GM04503 (cell line): ENCODE data around the gene CSRNP3.
"Not testable (repeated sequence)": the region's sequence is repeated elsewhere in the genome, so short reads cannot be mapped to it uniquely, and the experiment has no call there.

ENCODE experiments used
- DNase-seq: peaks from one replicate; pipeline ENCODE4 v3.0.0-alpha.2; 2012; ENCODE audit warnings: low read depth

The CSRNP3 gene

DNA sequence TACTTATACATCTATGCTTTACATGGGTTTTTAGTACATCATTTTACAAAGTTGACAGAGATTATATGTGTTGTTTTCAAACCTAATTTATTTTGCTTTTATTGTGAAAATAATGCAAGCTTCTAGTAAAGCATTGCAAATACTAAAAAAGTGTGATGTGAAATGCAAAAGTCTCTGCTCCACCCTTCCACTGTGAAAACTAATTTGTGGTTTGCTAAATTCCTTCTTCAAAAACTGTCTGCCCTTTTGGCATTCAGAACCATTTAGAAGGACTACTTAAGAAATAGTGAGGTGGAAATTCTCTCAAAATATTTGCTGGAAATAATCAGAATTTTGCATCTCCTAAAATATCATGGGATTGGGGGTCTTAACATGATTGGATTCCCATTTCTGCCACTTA is 78.4 kb downstream of the CSRNP3 start:
- no peak for DNase-seq

DNA sequence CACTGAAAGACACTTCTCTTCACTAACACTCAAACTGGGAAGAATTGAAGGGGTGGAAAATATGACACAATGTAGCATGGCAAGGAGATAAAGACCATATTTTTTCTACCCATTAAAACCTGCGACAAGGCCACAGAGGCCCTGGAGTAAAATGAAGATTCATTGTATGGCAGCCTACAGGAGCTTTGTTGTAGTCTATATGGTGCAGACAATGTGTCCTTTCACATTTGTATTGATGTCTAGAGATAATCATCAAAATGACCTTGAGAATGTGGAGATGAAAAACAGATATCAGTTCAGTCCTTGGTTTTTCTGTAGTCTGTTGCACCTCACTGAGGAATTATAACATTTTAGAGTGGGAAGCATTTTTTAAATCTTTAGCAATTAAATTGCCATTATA is 80.1 kb downstream of the CSRNP3 start:
- no peak for DNase-seq

DNA sequence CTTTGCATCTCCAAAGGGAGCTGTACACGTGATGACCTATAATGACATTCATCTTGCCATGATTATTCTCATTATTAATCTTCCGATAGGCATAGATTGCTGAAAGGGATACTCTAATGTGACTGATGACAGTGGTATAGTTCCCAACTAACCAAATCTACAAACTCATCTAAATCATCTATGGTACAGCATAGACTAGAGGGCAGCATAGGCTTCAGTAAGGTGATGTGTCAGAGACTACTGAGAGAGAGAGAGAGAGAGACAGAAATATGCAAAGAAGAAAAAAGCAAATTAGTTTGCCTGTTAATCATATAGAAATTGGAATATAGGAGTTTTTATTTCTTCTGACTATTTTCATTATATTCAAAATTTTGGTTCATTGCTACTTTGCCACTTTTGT is 89.3 kb downstream of the CSRNP3 start:
- no peak for DNase-seq

DNA sequence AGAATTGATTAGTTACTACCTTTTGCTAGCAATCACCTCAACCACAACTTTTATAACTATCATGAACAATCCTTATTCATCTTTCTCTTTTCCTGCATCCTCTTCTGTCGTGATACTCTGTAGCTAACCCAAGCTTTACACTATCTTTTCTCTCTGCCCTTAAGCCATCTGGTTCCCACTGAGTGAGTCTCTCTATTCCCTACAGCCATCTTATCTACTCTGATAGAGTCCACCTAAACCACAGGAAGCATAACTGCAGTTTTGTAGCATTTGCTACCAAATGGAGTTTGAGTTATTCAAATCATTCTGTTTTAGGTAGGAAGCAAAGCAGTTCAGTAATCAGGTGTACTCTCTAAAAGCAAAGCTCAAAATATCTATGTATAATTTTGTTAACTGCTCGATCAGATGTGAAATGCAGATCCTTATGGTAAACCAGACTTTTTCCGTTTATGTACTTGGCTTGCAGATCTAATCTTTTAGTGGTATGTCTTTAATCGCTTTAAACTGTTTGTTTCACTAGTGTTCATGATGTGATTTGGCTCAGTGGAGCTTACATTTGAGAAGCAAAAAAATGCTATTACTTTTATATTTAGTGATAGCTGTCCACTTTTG is 91.0 kb downstream of the CSRNP3 start:
- DNase-seq = no peak

DNA sequence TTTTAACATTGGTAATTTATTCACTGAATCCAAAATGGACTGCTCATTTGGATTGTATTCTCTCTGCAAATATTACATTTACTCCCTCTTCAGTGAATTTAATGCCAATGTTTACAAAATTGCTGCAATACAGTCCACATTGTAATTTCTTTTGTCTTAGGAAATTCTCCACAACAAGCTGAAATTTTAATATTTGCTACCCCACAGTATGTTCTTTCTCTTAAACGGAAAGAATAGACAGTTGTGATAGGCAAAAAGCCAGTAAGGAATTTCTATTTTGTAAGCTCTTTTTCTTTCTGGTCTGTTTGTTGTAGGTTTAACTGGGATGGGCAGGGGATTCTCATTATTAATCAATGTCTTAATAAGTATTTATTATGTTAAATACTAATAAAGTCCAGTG is 92.0 kb downstream of the CSRNP3 start:
- DNase-seq = no peak

DNA sequence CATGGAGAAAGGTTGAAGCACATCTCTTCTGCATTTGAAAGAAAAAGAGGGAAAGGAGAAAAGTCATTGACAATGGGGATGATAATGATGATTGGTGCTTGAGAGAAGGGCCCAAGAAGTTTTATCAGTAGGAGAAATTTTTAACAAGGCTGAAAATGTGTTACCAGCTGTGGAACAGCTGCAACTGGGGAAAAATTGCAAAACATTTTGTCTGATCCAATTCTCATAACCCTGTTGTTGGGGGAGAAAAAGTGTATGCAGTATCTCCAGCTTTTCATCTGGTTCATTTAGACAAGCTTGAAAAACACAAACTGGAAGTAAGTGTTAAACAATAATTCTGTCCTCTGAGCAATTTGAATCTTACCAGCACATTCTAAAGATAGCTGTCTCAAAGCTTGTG is 92.7 kb downstream of the CSRNP3 start:
- DNase-seq = no peak

DNA sequence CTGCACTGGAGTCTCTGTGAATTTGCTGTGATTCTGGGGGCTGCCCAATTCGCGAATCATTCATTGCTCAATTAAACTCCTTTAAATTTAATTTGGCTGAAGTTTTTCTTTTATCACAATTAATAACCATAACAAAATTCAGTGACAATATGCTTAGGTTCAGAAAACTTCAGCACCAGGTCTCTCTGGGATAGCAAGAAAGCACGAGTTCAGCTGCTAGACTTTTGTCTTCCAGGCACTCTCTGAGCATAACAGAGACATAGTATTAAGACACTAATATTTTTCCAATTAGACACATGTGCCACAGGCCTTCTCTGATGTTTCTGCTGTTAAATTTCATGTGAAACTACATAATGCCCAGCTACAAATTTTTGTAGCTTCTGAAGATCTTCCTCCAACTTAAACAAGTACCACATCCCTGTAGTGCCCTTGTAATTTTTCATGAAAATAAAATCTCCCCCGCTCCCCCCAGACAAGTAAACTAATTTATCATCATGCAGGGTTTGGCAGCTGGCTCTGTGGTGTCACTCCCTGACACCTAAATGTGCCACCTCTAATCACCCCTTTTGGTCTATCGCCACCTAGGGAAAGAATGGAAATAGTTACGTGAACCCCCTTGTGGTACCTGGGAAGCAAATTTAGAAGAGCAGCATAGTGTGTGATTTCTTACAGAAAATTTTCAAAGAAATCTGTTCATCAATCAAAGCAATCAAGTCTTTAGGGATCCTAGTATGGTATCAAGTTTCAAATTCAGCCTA is 94.1 kb downstream of the CSRNP3 start:
- no peak for DNase-seq

DNA sequence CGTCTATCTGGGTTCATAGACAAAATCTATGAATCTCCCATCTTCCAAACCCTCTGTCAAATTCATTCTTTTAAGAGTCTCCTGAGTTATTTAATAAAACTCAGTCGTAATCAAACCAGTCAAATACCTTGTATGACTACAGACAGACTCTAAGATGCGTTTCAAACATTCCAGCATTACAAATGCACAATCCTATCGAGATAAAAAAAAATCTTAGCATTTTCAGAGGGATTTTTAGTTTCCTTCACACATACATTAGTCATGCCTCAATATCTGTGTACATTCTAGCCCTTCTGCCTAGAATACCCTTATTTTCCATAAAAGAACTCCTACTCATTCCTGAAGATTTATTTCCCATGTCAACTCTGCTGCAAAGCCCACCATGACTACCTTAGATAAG is 96.5 kb downstream of the CSRNP3 start:
- DNase-seq = no peak

DNA sequence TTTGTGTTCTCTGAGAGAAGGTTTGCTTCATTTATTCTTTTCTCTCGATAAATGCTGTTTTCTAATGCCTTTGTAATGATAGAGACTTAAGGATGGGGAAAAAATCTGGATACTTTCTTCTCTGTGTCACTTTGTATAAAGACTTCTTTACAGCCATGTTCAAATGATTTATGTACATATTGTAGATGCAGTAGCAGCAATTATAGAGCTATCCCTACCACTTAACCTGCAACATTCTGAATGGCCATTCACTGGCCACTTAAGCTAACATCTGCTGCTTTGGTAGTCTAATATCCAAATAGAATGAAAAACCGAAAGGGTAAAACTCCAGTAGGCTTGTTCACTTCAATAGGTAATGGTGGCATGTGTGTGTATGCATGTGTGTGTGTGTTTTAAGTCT is 97.8 kb downstream of the CSRNP3 start:
- DNase-seq = no peak

DNA sequence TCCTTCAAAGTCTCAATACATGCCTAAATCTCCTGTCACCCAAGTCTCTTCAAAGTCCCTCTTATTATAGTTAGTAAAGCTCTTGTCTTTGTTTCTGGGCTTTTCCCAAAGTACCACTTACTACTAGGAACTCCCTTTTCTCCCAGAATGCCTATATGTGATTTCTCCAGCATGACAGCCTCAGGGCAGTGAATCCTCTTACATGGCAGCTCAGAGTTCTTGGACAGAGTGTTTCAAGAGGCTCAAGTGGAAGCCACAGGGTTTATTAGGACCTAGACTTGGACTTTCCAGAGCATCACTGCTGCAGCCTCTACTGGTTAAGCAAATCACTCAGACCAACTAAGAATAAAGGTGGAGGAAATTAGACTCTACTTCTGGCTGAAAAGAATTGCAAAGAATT is 98.9 kb downstream of the CSRNP3 start:
- DNase-seq = no peak

DNA sequence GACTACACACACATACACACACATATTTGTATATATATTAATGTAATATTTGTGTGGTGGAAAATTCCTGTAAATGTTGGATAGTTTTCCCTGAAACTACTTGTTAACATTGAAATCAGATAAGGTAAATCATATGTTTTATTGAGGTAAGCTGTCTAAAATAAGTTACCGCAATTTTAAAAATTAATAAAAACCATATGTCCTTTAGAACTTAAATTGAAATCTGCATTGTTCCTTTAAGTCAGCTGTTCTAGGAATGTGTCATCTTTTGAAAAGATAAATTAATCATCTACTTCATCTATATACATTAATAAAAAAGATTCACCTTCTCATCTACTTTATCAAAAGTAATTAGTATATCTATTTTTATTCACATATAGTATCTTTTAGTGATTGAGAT is 102.0 kb downstream of the CSRNP3 start:
- DNase-seq = no peak

DNA sequence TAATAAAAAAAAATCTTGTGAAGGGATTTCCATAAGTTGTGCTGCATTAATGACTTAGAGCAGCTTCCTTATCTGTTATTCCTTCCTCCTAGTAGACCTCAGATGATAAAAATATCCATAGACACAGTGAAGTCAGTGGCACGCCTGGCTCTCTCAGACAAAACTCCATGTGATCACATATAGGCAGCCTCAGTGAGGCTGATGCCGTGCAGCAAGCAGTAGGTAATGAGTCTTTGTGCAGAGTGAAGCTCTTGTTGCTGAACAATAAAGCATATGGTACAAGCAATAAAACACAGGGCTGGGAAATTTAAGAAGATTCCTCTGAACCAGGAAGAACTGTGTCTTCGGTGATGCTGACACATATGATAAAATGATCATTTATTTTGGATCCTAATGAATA is 102.7 kb downstream of the CSRNP3 start:
- no peak for DNase-seq

DNA sequence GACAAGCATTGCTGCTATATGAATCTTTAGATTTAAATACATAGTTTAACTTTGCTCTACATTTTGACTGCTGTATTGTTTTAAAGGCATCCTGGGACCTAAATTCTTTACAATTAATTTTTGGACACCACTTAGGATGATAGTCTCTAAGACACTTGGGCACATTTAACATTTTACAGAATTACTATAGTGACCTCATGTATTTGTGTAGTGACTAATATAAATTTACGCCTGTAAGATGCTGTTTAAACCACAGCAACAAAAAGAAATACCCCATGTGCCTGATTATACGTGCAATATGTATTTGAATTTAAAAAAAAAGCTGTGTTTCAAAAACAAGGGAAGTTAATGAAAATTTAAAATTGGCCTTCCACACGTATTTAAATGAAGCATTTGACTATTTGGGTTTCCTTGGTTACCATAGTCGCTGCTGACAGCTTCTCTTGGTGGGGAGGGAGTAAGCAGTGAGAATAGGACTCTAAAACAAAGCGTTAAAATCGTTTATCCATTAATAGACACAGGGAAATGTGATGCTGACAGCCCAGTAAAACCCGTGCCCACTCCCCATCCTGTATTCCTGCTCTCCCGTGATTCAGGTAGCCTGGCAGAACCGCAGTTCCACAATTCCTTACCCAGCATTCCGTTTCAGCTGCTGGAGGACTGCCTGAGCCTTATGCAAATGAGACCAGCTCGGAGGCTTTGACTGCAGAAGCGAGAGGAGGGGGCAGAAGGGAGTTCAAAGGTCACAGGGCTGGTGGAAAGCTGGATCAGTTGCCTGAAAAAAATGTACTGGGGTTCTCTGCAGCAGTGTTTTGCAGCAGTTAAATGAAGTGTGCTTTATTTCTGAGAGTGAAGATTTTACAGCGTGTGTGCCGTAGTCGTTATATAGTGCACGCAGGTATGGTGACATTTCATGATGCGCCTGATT is 104.3 kb downstream of the CSRNP3 start:
- DNase-seq = no peak

DNA sequence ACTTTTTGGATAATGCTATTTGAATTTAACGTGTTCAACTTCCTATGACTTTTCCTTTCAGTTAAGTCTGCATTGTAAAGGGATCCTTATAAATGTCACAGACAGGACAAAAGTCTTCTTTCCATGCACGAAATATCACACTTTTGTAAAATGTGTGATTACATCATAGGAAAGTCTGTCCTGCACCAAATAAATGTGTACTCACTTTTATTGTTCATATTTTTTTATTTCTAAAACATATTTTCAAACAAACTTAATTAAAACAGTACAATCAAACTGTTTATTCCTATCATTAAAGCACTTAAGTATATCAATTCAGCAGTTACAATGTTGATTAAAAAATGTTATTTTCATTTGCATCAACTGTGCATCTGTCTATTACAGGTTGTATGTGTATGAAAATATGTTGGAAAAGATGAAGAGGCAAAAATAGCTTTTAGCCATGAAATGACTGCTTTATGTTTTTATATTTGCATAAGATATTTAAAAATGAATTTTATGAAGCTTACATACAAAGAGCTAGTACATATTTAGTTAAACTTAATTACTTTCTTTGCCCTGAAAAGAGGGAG is 105.6 kb downstream of the CSRNP3 start:
- DNase-seq = no peak

DNA sequence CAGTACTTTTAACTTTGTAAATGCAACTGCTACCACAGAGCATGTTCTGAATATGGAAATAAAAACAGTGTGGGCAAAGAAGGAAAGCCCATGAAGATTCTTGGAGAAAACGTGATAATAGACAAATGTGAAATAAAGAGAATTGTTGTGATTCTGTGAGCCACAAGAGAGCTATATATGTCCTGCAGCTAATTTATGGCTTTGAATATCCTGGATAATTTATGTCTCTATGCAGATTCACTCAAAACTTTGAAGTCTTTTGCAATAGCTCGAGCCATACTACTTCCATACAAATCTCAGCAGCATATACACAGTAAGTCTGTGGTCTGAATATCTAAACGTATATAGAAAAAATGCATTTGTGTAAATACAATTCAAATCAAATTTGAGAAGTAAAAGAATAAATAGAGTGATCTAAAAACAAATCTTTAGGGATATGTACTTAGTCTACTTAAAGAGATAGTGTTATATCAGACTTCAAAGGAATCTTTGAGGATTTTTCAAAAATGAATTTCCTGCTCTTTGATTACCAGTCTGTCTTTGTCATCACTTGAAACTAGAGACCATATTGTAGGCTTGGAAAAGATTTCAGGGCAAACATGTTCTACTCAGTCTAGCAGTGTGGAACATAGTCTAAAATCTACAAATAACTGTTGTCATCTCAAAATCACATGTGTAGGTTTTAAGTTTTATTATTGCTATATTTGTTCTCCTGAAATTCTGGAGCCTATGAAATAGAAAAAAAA is 107.1 kb downstream of the CSRNP3 start:
- DNase-seq = no peak

DNA sequence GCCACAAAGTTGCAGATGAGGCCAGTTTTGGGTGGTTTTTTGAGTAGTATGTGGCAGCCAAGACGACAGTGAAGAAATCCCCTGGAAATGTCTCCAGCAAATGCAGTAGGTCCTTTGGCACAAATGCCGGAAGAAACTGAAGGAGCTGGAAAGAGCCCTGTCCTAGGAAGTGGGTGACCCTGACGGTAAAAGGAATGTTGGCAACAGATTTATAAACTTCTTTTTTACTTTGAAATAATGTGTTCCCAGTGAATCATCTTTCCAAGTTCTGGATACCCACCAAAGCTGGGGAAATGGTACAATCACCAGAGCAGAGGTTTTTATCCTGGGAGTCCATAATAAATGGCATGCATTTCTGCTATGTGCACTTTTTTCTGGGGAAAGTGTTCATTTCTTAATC is 112.9 kb downstream of the CSRNP3 start:
- no peak for DNase-seq

DNA sequence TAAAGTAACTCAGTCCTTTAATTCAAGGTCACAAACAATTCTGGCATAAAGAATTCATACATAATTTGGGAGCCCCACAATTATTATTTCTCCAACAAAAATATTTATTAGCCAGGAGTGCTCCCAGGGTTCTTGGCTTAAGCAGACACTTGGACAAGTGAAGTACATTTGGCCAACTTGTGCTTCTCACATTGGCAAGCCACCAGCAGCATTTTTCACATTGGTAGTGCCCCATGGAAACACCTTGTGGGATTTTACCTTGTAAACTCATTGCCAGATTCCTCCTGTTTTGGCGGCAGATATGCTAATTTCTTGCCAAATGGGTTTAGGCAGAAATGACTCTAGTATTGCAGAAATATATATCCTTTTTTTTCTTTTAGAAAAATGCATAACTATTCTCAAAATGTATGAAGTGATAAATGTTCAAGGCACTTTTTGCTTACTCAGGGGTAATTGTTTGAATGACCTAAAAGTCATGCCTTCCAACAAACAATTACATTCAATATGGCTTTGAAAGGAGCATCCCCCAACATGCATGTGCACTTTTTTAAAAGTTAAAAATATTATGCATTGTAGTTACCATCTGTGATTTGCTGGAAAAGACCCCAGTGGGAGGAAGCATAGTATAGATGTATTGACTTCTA is 113.5 kb downstream of the CSRNP3 start:
- no peak for DNase-seq

DNA sequence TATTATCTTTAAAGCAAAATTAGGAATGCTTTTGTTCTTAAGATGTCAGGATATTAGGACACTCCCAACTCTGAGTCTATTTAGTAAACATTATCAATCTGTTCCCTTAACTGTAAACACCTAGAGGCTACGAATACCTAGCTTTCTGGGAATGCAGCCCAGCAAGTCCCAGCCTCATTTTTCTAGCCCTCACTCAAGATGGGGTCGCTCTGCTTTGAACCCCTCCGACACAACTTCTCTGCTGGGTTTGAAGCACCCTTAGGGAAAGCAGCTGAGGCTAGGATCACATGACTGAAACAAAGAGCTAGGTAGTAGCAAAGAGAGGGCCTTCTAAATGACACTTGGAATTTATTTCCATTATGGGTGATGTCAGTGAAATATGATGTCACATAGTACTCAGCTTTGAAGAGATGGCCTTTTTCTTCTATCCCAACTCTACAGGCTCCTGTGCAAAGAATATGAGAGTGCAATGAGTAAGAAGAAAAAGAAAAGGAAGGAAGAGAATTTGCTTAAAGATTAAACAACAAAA is 114.7 kb downstream of the CSRNP3 start:
- DNase-seq = no peak

DNA sequence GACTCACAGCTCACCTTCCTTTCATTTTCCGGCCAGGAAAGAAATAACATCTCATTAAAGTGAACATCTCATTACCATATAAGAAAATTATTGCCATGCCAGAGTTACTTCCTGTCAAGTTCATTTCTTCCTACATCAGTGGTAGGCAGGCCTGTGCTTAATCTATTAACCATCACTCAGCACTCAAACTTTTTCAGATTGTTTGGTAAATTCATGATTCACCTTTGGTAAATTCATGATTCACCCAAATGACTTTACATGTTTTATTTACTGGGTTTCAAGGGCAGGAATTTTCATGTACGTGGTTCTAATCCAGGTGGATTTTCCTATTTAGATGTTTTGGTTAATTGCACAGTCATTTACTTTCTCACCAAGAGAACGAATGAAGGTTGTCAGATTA is 116.5 kb downstream of the CSRNP3 start:
- no peak for DNase-seq

DNA sequence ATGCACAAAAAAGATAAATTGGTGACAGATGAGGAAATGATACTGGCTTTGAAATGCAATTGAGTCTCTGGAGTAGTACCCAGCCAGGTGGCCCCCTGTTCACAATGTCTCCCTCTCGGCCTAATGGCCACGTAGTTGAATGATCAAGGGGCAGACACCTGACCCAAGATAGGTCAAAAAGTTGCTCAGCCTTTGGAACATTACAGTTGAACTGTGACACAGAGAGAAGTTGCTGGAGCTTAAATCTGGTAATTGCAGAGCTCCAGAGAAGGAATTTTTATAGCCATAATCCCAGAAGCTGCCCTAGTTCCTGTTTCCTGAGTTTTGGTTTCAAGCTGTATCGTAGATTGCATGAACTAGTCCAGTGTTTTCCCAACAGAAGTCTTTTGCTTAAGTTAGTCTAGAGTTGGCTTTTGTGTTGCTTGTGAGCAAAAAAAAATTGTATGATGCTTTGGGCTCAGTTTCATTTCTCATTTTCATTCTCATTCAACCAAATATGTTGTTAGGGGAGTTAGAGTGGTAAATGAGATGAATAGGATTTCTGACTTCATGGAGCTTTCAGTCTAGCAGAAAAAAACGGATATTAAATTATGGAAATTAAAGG is 117.9 kb downstream of the CSRNP3 start:
- DNase-seq = no peak

DNA sequence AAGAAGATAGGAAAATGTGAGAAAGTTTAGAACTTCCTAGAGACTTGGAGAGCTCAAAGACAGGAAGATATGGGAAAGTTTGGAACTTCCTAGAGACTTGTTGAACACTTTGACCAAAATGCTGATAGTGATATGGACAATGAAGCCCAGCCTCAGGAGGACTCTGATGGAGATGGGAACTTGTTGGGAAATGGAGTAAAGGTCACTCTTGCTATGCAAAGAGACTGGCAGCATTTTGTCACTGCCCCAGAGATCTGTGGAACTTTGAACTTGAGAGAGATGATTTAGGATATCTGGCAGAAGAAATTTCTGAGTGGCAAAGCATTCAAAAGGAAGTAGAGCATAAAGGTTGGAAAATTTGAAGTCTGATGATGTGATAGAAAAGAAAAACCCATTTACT is 121.5 kb downstream of the CSRNP3 start:
- DNase-seq = not testable (repeated sequence)
